Stimulated activated CD8-positive, alpha-beta memory T cell treated with anti-CD3 and anti-CD28 coated beads, Interleukin-15, amount 100 ng/mL, for 24 hours (primary cell): ENCODE measurements around the gene SSU72.
"Not testable (repeated sequence)": the region's sequence is repeated elsewhere in the genome, so short reads cannot be mapped to it uniquely, and the experiment has no call there.

ENCODE experiments used
- DNase-seq: peaks from one replicate; pipeline ENCODE4 v3.0.0-alpha.2; 2020; ENCODE audit warnings: low read depth

The SSU72 gene

GRCh38 chr1:1558591-1558990 is 16.1 kb downstream of the SSU72 start:
- no peak for DNase-seq

- not testable (repeated sequence) for DNase-seq
Observed at GRCh38 chr1:1557688-1558087, 17.0 kb downstream of the SSU72 start.

- not testable (repeated sequence) for DNase-seq
Observed at GRCh38 chr1:1556961-1557360, 17.7 kb downstream of the SSU72 start.

GRCh38 chr1:1556505-1556904 is 18.2 kb downstream of the SSU72 start:
- no peak for DNase-seq

- DNase-seq = no peak
Observed at GRCh38 chr1:1554926-1555915, 19.4 kb downstream of the SSU72 start.

- no peak for DNase-seq
Observed at GRCh38 chr1:1554550-1554925, 20.1 kb downstream of the SSU72 start.

- DNase-seq = no peak
Observed at GRCh38 chr1:1553821-1554494, 20.7 kb downstream of the SSU72 start.

- no peak for DNase-seq
Observed at GRCh38 chr1:1552263-1552639, 22.4 kb downstream of the SSU72 start.

GRCh38 chr1:1551524-1552262 is 23.0 kb downstream of the SSU72 start:
- no peak for DNase-seq

GRCh38 chr1:1550591-1551432 is 23.9 kb downstream of the SSU72 start:
- DNase-seq = no peak

GRCh38 chr1:1550087-1550486 is 24.6 kb downstream of the SSU72 start:
- DNase-seq = no peak

GRCh38 chr1:1548591-1548990 is 26.1 kb downstream of the SSU72 start:
- no peak for DNase-seq

- no peak for DNase-seq
Observed at GRCh38 chr1:1547476-1547875, 27.2 kb downstream of the SSU72 start.

GRCh38 chr1:1547011-1547410 is 27.7 kb downstream of the SSU72 start:
- no peak for DNase-seq

- DNase-seq = no peak
Observed at GRCh38 chr1:1545946-1546737, 28.5 kb downstream of the SSU72 start.

- no peak for DNase-seq
Observed at GRCh38 chr1:1544544-1544943, 30.1 kb downstream of the SSU72 start.

GRCh38 chr1:1543706-1544099 is 31.0 kb downstream of the SSU72 start:
- no peak for DNase-seq

GRCh38 chr1:1542766-1543705 is 31.6 kb downstream of the SSU72 start:
- DNase-seq = no peak

- DNase-seq = no peak
Observed at GRCh38 chr1:1541956-1542765, 32.5 kb downstream of the SSU72 start.
